GM18907 (cell line): ENCODE results near the gene MMP21.

Source experiments
- ATAC-seq: cut with Tn5 transposase; IDR thresholded peaks from one replicate; pipeline ENCODE4 v1.9.1; 2021; ENCODE audit warnings: mild to moderate bottlenecking, moderate library complexity; ENCODE audit not compliant: unreplicated experiment

MMP21 gene, protein sequence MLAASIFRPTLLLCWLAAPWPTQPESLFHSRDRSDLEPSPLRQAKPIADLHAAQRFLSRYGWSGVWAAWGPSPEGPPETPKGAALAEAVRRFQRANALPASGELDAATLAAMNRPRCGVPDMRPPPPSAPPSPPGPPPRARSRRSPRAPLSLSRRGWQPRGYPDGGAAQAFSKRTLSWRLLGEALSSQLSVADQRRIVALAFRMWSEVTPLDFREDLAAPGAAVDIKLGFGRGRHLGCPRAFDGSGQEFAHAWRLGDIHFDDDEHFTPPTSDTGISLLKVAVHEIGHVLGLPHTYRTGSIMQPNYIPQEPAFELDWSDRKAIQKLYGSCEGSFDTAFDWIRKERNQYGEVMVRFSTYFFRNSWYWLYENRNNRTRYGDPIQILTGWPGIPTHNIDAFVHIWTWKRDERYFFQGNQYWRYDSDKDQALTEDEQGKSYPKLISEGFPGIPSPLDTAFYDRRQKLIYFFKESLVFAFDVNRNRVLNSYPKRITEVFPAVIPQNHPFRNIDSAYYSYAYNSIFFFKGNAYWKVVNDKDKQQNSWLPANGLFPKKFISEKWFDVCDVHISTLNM

DNA sequence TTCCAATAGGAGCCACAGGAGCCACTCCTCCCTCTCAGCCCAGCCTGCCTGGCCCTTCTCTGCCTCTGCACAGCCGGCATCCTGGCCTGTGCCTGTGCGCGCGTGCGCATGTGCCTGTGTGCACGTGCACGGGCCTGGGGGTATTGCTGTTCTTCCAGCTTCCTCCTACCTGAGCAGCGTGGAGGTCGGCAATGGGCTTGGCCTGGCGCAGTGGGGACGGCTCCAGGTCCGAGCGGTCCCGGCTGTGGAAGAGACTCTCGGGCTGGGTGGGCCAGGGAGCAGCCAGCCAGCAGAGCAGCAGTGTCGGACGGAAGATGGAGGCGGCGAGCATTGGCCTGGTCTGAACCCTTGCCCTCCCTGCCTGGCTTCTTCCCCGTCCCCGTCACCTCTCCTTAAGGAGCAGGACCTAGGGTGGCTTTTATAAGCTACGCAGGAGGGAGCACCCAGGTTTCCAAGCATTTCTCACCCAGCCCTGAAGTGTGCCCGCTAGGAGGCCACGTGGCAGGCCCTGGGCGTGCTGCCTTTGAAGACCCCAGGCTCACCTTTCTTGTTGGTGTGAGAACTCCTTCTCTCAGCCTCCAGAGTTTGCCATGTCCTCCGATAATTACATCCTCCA lies at the start of gene MMP21:
Gene MMP21 (minus strand): TSS at position 331 of the 616 bp plus-strand sequence. CDS start 0 bp downstream, at position 331.
- ATAC-seq: no peak

DNA sequence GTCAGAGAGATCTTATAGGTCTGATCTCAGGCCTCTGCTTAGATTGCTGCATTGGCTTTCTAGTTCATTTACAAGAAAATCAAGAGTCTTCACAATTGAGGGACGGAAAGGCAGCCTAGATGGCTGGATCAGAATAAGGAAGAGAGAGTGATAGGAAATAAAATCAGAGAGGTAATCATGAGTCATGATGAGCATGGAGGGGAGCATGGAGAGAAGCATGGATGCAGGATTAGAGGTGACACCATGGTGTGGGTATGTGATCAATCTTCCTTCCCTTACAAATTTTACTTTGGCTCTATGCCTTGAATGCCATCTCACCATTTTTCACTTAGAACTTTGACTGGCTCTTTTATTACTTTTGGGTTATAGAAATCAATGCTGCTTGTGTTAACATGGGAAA lies 49.1 kb upstream of the MMP21 start:
- ATAC-seq: no peak

DNA sequence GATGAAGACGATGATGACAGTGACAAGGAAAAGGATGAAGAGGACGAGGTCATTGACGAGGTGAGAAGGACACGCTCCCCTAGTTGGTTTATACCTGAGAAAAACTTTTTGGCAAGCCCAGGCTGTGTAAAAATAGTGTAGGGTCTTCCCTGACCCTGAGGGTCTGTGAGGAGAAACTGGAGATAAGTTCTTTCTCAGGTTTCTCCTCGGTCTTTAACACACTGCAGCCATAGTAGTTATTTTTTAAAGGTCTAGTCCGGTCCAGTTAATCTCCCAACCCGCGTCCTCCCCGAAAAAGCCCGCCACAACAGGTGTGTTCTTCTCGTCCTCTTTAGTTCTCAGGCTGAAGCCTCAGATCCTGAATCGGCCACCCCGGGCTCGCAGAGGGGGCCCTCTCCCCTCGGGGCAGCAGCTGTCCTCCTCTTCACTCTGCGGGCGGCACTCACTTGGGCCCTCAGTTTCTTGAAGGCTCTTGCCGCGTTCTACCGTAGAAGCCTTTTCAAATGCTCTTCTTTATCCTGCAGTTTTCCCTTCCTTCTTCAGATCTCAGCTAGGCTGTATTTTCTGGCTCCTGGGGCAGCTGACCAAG lies 48.1 kb upstream of the MMP21 start:
- peak; percentile 2 for ATAC-seq

DNA sequence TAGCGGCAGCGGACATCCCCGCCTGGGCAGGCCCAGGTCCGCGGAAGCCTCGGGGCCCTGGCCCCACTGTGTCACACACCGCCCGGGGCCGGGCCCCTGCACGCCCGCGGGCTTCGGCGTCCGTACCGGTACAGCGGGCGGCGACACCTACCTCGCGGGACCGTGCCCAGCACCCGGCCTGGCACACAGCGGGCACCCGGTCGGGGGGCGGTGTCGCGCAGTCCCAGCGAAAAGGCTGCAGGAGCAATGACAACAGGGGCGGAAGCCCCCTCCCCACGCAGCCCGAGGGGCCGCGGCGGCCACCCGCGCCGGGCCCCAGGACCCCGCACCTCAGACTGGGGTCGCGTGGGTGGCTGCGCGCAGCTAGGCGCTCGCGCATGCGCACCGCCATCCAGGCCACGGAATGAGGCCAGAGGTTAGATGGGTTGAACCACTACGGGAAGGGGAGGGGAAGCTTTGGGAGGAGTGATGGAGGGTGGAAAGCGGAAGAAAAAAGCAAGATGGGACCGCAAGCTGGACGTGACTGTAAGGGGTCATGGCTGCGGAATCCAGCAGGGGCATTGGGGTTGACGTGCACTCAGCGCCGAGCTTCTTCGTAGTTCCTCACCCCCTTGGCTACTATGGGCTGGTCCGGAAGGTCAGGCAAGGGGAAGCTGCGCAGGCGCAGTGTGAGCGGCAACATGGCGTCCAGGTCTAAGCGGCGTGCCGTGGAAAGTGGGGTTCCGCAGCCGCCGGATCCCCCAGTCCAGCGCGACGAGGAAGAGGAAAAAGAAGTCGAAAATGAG lies 47.4 kb upstream of the MMP21 start, which contains the start of the genes BCCIP and UROS:
Gene BCCIP (plus strand): TSS at position 669 of the 785 bp plus-strand sequence. CDS start 12 bp downstream, at position 681.
Gene UROS (minus strand): TSS at position 381 of the 785 bp plus-strand sequence. CDS start 6,759 bp downstream, outside the sequence.
- ATAC-seq: peak; percentile 84

DNA sequence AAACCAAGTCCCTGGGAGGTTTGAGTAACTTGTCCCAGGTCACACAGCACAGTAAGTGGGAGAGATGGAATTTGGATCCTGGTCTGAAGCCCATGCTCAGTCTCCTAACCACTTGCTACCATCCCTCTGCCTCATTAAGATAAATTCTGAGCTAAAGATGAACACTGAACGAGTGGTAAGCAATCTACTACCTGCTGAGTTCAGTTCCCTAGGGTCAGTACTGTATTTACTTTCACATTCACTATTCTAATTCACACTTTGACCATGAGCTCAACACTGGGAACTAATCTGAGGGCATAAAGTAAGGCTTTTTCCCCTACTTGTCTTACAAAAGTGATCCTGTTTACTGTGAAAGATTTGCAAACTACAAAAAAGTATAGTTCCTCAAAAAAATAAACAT lies 45.1 kb upstream of the MMP21 start:
- ATAC-seq: peak; percentile 54

DNA sequence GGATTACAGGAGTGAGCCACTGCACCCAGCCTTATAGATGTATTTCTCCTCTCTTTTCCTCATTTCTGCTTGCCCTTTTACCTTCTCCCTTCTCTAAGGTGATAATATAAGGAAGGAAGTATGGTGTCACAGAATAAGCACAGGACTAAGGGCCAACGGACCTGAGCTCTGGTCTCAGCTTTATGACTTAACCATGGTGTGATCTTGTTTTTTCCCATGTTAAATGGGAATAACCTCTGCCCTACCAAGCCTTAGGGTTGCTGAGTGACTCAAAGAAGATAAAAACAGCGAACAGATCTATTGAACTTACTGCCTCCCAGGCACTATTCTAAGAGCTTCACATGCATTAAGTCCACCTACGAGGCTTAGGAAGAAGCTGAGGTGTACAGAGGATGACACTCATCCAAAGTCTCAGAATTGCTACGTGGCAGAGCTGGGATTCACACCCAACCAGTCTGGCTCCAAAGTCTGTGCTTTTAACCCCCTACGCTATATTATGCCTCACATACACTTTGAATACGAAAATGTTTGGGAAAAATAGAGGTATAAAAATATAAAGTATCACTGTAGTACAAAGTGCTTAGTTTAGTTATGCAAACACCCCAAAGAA lies 41.8 kb upstream of the MMP21 start:
- ATAC-seq: no peak

DNA sequence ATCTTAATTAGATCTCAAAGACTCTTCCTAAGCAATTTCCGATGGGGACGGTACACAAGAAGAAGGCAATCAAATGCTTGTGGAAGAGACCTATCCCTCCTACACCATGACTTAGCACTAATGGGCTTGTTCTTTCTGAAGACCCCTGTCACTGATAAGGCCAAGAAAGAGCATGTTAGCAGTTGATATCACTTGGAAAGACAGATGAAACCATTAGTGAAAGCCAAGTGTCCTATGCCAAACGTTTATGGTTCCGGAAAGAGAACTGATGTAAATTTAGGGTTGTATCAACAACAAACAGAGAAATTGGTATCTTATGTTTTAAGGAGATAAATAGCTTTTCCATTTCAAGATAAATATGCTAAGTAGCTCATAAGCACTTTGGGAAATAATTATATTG lies 40.9 kb upstream of the MMP21 start:
- no peak for ATAC-seq

DNA sequence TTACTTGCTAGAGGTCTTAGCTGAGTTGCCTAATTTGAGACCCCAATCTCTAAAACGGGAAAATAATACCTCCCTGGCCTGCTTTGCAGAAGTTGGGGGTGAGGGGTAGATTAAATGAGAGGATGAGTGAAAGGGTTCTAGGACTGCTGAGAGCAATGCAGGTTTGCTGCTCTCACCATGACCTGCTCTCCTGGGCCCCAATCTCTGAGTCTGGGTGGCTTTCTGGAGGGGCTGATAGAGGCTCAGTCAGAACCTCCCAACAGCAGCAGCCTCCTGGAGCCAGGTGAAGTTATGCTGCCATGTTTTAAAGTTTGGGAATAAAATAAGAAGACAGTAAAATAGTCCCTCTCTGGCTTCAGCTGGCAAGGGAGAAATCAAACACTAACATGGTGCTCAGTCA lies 40.1 kb upstream of the MMP21 start:
- ATAC-seq: no peak

DNA sequence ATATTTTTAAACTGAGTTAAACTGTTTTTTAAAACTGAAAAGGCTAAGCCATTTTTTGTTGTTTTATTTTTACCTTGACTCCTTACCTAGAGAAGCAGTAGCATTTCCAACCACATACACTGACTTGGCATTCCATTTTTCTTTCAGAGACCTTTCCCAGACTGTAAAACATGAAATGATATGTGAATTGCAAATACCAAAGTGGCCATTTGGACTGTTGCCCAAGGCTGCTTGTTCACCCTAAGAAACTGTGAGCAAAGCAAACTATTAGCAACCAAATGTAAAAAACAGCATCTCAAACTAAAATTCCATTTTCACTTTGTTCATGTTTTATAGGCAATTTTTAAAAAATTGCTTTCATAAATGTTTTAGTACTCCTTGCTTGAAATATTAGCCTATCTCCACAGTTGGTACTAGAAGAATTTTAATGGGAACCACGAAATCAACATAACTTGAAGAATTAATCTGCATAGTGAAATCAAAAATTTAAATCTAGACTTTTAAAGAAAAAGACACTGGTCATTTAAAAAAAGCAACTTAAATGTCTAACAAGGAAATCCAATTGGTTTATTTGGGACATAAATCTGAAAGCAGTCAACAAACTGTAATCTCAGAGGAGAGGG lies 36.6 kb upstream of the MMP21 start:
- no peak for ATAC-seq

DNA sequence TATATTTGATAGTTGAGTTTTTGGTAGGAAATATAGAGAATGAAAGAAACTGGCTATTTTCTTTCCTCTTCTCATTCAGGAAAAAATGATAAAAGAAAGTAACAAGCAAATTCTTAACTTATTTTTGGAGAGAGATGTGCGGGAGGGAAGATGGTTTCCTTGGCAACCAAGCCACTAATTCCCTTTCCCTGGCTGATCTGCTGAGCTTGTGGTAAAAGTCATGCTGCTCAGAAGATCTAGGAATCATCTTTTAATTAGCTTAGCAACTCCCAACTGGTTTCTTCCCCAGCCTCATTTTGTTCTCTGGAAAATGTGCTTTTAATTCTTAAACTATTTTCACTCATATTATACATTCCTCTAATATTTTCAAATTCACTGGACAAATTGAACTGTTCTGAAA lies 35.6 kb upstream of the MMP21 start:
- ATAC-seq: no peak

DNA sequence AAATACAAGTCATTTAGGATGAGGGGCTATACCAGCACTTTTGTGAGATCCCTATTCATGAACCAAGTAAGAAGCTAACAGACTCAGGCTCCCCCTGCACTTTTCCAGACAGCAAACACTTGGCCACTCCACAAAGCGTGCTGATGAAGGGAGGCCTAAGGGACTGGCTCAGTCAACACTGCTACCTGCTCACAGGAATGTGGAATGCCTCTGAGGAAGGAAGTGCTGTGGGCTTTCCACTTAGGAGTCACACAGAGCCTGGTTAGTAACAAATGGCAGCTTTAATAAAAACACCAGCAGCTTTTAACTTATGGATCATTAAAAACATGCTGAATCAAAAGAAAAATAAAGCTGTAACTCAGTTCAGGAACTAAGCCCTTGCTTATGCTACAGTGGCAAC lies 32.4 kb upstream of the MMP21 start:
- ATAC-seq: no peak

DNA sequence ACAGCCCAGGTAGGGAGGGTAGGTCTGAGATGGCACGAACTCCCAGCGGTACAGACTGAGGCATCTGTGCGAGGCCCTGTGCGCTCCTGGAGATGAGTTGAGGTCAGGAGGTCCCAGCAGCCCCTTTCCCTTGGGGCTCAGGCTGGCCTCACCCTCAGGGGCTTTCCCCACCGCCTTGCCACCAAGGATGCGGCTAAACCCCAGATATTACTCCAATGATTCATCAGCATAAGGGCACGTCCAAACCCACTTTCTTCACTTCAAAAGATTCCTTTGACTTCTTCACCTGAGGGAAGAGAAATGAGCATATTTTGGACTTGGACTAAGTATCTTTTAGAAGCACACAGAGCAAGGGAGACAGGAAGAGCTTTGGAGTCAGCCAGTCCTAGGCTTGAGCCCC lies 27.1 kb upstream of the MMP21 start:
- ATAC-seq: no peak

DNA sequence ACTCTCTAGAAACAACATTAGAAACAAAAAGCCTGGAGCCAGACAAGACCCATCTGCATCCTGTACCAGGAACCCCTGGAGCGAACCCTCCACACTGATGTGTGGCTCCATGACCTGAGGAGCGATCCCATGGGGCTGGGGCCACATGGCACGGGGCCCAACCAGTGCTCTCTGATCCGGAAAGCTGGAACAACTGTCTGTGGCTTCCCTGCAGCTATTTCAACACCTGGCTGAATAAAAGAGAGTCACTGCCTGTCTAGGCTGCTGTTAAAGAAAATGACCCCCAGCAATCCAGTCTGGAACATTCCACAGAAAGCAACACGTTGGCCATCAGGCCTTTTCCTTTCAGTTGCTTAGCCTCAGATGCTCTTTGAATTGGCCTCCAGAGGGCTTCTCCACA lies 26.5 kb upstream of the MMP21 start:
- ATAC-seq: no peak

DNA sequence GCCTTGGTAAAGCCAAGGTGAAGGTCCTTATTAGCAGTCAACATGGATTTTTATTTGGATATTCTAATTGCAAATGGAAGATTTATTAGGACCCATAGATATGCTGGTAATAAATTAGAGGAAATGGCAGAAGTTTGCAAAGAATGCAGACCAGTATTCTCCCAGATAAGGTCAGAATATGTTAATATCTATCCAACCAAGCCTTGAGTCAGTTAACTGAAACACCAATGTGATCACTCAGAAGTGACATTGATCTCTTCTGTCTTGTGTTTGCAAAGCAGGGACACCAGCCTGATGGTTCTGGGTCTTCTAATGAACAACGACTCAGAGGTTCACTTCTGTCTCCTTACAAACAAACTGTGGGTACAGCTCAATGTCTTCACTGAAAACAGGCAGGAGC lies 26.0 kb upstream of the MMP21 start:
- no peak for ATAC-seq

DNA sequence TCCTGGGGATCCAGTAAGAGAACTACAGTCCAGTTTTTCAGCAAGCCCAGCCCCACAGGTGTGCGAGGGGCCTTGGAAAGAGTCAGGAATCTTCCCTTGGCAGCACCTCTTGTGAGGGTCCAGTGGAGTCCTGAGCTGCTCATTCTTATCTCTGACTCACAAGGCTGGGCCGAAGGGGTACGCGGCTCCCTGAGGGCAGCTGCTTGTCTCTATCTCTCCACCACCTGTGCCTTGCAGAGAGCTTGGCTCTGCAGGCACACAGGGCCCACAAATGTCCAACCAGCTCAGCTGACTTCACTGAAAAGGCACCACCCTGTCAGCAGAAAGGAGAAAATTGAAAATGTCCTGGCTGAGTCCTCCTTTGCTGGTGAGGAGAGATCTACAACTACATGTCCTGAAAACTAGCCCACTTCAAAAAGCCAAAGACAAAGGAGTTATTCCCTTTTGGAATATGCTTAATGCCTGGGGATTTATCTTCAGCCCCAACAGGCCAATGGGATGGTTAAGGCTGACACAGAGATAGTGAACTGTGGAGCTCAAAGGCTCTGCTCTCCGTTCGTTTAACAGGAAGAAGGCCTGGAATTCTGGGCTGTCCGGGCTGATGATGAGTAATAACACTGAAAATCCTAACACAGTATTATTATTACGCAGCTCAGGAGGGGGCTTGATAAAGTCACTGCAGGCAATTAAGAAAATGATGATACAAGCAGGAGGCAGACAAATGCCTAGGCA lies 24.0 kb upstream of the MMP21 start:
- ATAC-seq: no peak

DNA sequence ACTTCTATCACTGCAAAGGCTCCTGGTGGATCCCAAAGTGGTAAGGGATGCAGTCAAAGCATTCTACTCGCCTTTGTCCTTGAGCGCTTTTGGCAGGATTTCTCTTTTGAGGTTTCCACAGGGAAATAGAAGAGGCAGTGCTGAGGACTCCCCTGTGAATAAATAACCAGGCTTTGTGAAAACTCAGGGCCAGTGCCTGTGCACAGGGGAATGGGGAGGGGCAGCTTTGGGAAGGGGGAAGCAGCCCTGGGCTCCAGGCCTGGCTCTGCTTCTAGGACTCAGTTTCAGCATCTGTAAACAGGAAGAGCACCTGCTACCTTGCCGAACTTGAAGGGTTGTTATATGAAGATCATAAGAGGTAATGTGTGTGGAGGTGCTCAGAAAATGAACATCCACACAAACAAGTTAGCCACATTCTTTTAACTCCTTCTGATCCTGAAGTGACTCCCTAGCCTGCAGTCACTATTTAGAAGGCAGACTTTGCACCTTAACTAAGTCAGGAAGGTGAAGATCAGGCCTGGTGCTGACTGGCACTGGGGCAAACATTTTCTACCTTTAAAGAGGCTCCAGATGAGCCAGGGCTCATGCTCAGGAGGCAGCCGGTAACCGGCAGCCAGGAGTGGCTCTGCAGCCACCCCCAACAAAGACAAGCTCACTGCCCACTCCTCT lies 22.5 kb upstream of the MMP21 start:
- ATAC-seq: no peak

DNA sequence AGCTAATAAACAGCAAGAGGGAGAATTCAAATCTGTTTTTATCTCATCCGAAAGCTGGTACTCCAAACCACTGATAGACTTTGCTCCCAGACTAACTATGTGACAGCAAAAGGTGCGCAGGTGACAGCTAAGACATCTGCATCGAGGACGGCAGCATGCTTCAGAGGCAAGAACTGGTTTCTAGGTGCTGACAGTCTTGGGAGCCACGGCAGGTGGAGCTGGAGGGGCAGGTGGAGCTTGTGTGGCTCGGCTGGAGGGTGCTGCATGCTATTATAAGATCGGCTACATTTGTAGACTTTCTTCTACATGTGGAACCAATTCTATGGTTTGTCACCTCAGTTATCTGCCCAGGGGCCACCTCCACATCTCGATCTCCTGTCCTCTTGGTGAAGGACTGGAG lies 21.8 kb upstream of the MMP21 start:
- no peak for ATAC-seq

DNA sequence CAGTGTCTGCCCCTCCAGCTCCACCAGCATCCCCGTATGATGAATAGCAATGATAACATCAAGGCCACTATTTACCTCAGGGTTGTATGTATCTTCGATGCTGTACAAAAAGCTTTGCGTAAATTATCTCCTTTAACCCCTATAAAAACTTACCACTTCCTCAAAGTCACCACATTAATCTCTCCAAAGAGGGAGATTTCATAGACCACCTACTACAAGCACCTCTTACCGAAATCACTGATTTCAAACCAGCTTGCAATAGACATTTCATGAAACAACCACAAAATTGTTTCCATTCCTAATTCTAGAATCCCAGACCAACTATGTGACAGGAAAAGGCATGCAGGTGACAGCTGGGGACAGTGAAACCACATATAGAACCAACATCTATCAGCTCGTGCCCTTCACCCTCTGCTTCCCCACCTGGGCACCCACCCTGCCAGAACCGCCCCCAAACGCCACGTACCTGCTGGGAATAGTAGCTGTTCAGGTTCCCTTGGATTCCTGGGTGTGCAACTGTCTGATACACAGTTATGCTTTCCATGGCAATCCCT lies 20.1 kb upstream of the MMP21 start:
- ATAC-seq: no peak
